Caco-2 (cell line): Measurements from ENCODE around the gene ALKBH6. TPM values are rescaled to one million over a fixed set of nuclear protein-coding genes. Genes with fewer than 3 reads are reported as not detected.
A peak's percentile ranks its signal among the peaks of the same experiment; 100 is the strongest.

ENCODE experiments used
- BruUV-seq: library from RNA; stranded (reverse); fragments of 400-500 nt; replicated peaks from 2 replicates; lab custom pipeline; 2021; lab: Mats Ljungman, UMichigan
- CTCF ChIA-PET: fragments of 300-600 bp; sonication (Branson Sonifier 250); formaldehyde crosslinking; loops from one replicate; lab custom pipeline; 2022; ENCODE audit warnings: antibody characterized with exemption; lab: Charles Lee
- POLR2A ChIA-PET: fragments of 300-600 bp; sonication (Branson Sonifier 250); formaldehyde crosslinking; loops from one replicate; lab custom pipeline; 2022; ENCODE audit warnings: antibody characterized with exemption; lab: Charles Lee
- DNase-seq, 2 experiments: peaks; one replicate each; pipeline versions ENCODE4 v3.0.0 to v3.0.0-alpha.2; 2020 to 2022
- H3K27me3 ChIP-seq: replicated peaks from 2 replicates; pipeline ENCODE4 v1.6.0; 2011; ENCODE audit warnings: low read length; ENCODE audit not compliant: control insufficient read depth, insufficient read depth
- H3K36me3 ChIP-seq: 2 replicates; pipeline ENCODE4 v1.5.1; 2011; ENCODE audit warnings: low read length; ENCODE audit not compliant: control insufficient read depth, insufficient read depth
- H3K4me1 ChIP-seq: fragments of 250-450 bp; sonication (Bioruptor Pico); 2 replicates; pipeline ENCODE4 v1.5.1; 2020; ENCODE audit warnings: mild to moderate bottlenecking
- H3K4me3 ChIP-seq: 2 replicates; pipeline ENCODE4 v1.5.1; 2011; ENCODE audit warnings: low read depth, mild to moderate bottlenecking, control low read depth, low read length
- H3K9me3 ChIP-seq: fragments of 250-450 bp; sonication (Bioruptor Pico); 2 replicates; pipeline ENCODE4 v1.5.1; 2020; ENCODE audit warnings: mild to moderate bottlenecking, moderate library complexity
- H3K27ac Mint-ChIP-seq: one replicate; pipeline ENCODE4 v1.8.0; 2022; ENCODE audit warnings: mixed read lengths; ENCODE audit not compliant: unreplicated experiment
- H3K27me3 Mint-ChIP-seq: one replicate; pipeline ENCODE4 v1.8.0; 2022; ENCODE audit warnings: mixed read lengths; ENCODE audit not compliant: insufficient read depth, unreplicated experiment
- H3K36me3 Mint-ChIP-seq: one replicate; pipeline ENCODE4 v1.8.0; 2022; ENCODE audit warnings: mild to moderate bottlenecking, mixed read lengths; ENCODE audit not compliant: insufficient read depth, unreplicated experiment
- H3K4me1 Mint-ChIP-seq: one replicate; pipeline ENCODE4 v1.8.0; 2022; ENCODE audit warnings: low read depth, mixed read lengths; ENCODE audit not compliant: unreplicated experiment
- H3K4me3 Mint-ChIP-seq: one replicate; pipeline ENCODE4 v1.8.0; 2022; ENCODE audit warnings: mild to moderate bottlenecking, moderate library complexity, mixed read lengths; ENCODE audit not compliant: unreplicated experiment
- H3K9me3 Mint-ChIP-seq: one replicate; pipeline ENCODE4 v1.8.0; 2022; ENCODE audit warnings: mixed read lengths; ENCODE audit not compliant: unreplicated experiment
- CTCF ChIP-seq, 2 experiments: fragments of 200-600 bp in 1 of 2; IDR thresholded peaks; 1 replicate in 1 of 2; 2 replicates in 1 of 2; pipeline versions ENCODE4 v1.5.1 to v1.8.0; 2011 to 2022; ENCODE audit warnings: antibody characterized with exemption in 1 of 2, control low read depth in 1 of 2, inconsistent platforms in 1 of 2, low read depth in 1 of 2, low read length in 1 of 2, mild to moderate bottlenecking in 1 of 2, moderate library complexity in 1 of 2; ENCODE audit not compliant: insufficient read depth in 1 of 2, severe bottlenecking in 1 of 2, unreplicated experiment in 1 of 2
- intact Hi-C: fragments of 100-400 bp; cut with micrococcal nuclease; formaldehyde crosslinking; loops from one replicate; pipeline ENCODE4 v1.10.0; 2022; ENCODE audit not compliant: unreplicated experiment
- total RNA-seq: library from RNA; stranded (reverse); gene quantifications from 2 replicates; pipeline ENCODE4 v1.2.3, GENCODE V29; 2022

ALKBH6 gene
- total RNA-seq, 1 experiment from 2014 or later, result 29.4 TPM

DNA sequence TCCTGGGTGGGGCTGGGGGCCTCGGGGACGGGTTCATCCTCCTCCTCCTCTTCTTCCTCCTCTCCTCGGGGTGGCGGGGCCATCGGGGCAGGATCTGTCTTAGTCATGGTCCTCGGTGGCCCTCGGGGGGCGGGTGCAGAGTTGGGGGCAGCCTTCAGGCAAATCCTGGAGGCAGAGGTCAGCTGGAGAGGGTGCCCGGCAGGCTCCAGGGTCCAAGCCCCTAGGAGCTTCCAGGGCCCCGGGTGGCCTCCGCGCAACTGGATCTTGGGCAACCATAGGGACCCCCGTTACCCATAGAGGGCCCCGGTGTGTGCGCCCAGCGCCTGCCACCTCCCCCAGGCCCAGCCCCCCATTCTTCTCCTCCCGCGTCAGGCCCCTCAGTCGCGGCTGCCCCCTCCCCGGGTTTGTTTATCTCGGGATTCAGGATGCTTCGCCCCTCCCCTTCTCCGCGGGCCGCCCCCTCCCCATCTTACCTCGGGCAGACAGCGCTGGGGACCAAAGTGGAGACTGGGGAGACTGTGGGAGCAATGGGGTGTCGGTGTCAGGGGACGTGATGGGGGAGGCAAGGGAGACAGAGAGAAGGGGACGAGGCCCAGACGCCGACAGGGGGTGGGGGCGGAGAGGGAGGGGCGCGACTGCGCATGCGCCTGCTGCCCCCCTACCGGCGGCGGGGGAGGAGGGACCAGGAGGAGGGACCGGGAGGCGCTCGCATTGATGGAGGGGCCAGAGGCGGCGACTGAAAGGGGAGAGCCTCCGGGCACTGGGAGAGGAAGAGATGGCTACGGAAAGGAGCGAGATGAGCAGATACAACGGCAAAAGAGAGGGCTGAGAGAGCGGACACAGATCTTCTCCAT, 18.5 kb upstream of the ALKBH6 start, which contains the start of gene CLIP3:
TSS of gene CLIP3 (minus strand) at position 623 of the 854 bp plus-strand sequence. CDS start at position 107, 516 bp downstream.
- DNase-seq, result no peak
- Histone ChIP-seq H3K27me3 (no peaks in the 10 kb centered on the region), H3K9me3 (no peaks in the 10 kb centered on the region), H3K4me1 (no peaks in the 10 kb centered on the region; the same call in 1 of the 2 replicates), H3K4me3 (no peak within 1 kb of the TSS), H3K36me3 (peaks cover 2% of the 10 kb centered on the region; the same call in 1 of the 2 replicates)
- H3K9me3 Mint-ChIP-seq, result no peaks in the 10 kb centered on the region
- CTCF ChIA-PET, result no interaction called here
- intact Hi-C loops, result no loop called here
- TF ChIP-seq CTCF (IDR thresholded peaks at IDR 0.05; ENCODE audit: insufficient read depth in 1 of 2, low read depth in 1 of 2, low read length in 1 of 2, severe bottlenecking in 1 of 2, unreplicated experiment in 1 of 2), result no peak
- H3K27me3 Mint-ChIP-seq, result no peaks in the 10 kb centered on the region
- H3K36me3 Mint-ChIP-seq, result peaks cover 30% of the 10 kb centered on the region
- H3K27ac Mint-ChIP-seq, result no peak within 1 kb of the TSS
- POLR2A ChIA-PET, result no interaction called here
- no peak within 1 kb of the TSS for H3K4me3 Mint-ChIP-seq
- no TSS peak for BruUV-seq
- peaks cover 12% of the 10 kb centered on the region for H3K4me1 Mint-ChIP-seq

DNA sequence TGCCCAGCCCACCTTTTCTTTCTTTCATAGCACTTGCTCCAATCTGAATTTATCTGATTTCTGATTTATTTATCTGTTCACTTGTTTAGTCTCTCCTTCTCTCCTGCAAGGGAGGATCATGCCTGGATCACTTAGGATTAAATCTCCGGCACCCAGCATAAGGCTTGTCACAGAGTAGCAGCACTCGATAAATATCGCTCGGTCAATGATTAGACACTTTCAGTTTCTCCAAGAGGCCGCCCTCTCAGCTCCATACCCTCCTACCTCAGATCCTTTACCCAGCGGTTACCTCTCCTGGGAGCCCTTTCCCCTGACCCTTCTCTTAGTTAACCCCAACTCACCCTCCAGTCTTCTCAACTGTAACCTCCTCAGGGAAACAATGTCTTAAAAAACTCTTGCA, 17.3 kb upstream of the ALKBH6 start:
- peaks cover 12% of the 10 kb centered on the region for H3K4me1 Mint-ChIP-seq
- Histone ChIP-seq H3K4me3 (no peak overlapping the region), H3K27me3 (no peaks in the 10 kb centered on the region), H3K4me1 (no peaks in the 10 kb centered on the region; the same call in 1 of the 2 replicates), H3K9me3 (no peaks in the 10 kb centered on the region), H3K36me3 (peaks cover 2% of the 10 kb centered on the region; the same call in 1 of the 2 replicates)
- BruUV-seq, result no TSS peak
- H3K27ac Mint-ChIP-seq, result peak overlapping the region; percentile 29
- POLR2A ChIA-PET, result no interaction called here
- peaks cover 24% of the 10 kb centered on the region for H3K36me3 Mint-ChIP-seq
- intact Hi-C loops, result no loop called here
- DNase-seq, result no peak
- no peak for TF ChIP-seq CTCF (IDR thresholded peaks at IDR 0.05; ENCODE audit: insufficient read depth in 1 of 2, low read depth in 1 of 2, low read length in 1 of 2, severe bottlenecking in 1 of 2, unreplicated experiment in 1 of 2)
- no peak overlapping the region for H3K4me3 Mint-ChIP-seq
- H3K27me3 Mint-ChIP-seq, result no peaks in the 10 kb centered on the region
- no peaks in the 10 kb centered on the region for H3K9me3 Mint-ChIP-seq
- CTCF ChIA-PET, result no interaction called here

- intact Hi-C loops, result no loop called here
These were observed 16.5 kb upstream of the ALKBH6 start for GRCh38 chr19:36030264-36031148.

More at GRCh38 chr19:36030264-36031148, 16.5 kb upstream of the ALKBH6 start:
- Histone ChIP-seq H3K36me3 (peaks cover 2% of the 10 kb centered on the region; the same call in 1 of the 2 replicates), H3K9me3 (no peaks in the 10 kb centered on the region), H3K4me1 (no peaks in the 10 kb centered on the region; the same call in 1 of the 2 replicates), H3K27me3 (no peaks in the 10 kb centered on the region), H3K4me3 (no peak overlapping the region)
- no peaks in the 10 kb centered on the region for H3K27me3 Mint-ChIP-seq
- ChIA-PET POLR2A (no interaction called here), CTCF (interaction anchor here (1.2 kb wide), 1 partner anchor 23 kb away, joined by 3 read pairs; no protein-coding TSS in a partner anchor)
- DNase-seq, result no peak
- H3K4me1 Mint-ChIP-seq, result peaks cover 8% of the 10 kb centered on the region
- no peak overlapping the region for H3K4me3 Mint-ChIP-seq
- BruUV-seq, result no TSS peak
- H3K27ac Mint-ChIP-seq, result no peak overlapping the region
- peaks cover 24% of the 10 kb centered on the region for H3K36me3 Mint-ChIP-seq
- TF ChIP-seq CTCF (IDR thresholded peaks at IDR 0.05; ENCODE audit: insufficient read depth in 1 of 2, low read depth in 1 of 2, low read length in 1 of 2, severe bottlenecking in 1 of 2, unreplicated experiment in 1 of 2), result peak in 1 of 2 experiments; percentile 6
- H3K9me3 Mint-ChIP-seq, result no peaks in the 10 kb centered on the region
